ENCODE results near the gene MEIS3. TPM values are rescaled to one million over a fixed set of nuclear protein-coding genes. Genes with fewer than 3 reads are reported as not detected.

MEIS3 gene
- total and polyA plus RNA-seq, 7 donors: 0.92 to 19.4 (median 11.8) TPM

DNA sequence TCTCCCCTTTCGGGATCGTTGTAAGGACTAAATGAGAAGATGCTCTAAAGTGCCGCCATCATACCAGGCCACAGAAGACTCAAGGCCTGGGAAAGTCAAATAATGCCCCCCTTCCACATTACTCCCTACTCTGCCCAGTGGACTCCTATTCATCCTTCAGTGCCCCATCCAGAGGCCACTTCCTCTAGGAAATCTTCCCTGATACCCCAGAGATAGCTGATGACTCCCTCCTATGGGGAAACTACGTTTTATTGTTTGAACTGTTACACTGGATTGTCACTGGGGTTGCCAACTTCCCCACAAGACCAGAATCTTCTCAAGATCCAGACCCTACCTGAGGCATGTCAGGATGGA lies 14.2 kb downstream of the MEIS3 start:
- H3K4me1 ChIP-seq: no peaks in the 10 kb centered on the region
- H3K27me3 ChIP-seq: peaks cover 0 to 37% (median 20%) of the 10 kb centered on the region in 3 donors
- 80 to 86% methylated on average over 4 of the region's 4 CpGs for WGBS, 2 donors
- no peak overlapping the region for H3K4me3 ChIP-seq
- TF ChIP-seq CTCF (IDR thresholded peaks at IDR 0.05) (no peak), POLR2A (IDR thresholded peaks at IDR 0.05) (no peak), EP300 (IDR thresholded peaks at IDR 0.05) (no peak), POLR2AphosphoS5 (IDR thresholded peaks at IDR 0.05) (no peak)
- intact Hi-C loops (cut with DNase I): no loop called here
- H3K27ac ChIP-seq: no peak overlapping the region
- H3K36me3 ChIP-seq: no peaks in the 10 kb centered on the region
- DNase-seq: no peak
- no peaks in the 10 kb centered on the region for H3K9me3 ChIP-seq

DNA sequence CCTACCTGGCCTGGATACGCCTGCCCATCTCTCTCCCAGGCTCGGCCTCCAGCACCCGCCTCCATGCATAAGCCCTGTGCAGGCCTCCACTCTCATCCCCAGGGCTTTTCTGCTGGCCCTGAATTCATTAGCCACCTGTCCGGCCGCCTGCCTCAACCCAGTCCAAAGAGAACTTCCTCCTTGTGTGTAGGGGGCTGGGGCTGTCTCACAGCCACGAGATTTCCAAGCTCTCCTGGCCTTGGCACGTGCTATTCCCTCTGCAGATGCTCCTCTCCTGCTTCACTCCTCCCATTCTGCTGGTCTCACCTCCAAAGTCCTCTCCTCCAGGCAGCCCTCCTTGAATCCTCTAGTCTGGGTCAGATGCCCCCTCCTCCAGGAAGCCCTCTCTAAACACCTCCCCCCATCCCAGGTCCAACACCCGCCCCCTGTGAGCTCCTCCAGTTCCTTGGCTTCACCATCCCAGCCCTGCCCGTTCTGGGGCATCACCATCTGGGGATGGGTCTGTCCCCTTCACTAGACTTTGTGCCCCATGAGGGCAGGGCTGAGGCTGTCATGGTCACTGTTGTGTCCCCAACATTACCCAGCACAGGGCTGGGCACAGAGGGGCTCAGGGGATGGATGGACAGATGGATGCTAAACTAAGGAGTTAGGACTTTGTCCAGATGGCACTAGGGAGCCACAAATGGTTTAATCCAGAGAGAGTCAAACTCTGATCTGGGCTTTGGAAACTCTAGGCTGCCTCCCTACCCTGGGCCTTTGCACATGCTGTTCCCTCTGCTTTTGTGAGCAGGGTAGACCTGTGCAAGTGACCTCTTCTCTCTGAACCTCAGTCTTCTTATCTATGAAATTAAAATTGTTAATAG lies 14.8 kb downstream of the MEIS3 start:
- TF ChIP-seq CTCF (IDR thresholded peaks at IDR 0.05) (no peak), POLR2AphosphoS5 (IDR thresholded peaks at IDR 0.05) (no peak), EP300 (IDR thresholded peaks at IDR 0.05) (no peak)
- no peaks in the 10 kb centered on the region for H3K36me3 ChIP-seq
- WGBS, 2 donors: 55 to 67% methylated on average over 9 of the region's 9 CpGs
- H3K27me3 ChIP-seq: peaks cover 0 to 40% (median 20%) of the 10 kb centered on the region in 3 donors
- intact Hi-C loops (cut with DNase I): no loop called here
- DNase-seq: no peak
- no peaks in the 10 kb centered on the region for H3K9me3 ChIP-seq
- H3K27ac ChIP-seq: no peak overlapping the region
- no peak overlapping the region for H3K4me3 ChIP-seq
- H3K4me1 ChIP-seq: no peaks in the 10 kb centered on the region

GRCh38 chr19:47402504-47402903 lies 16.8 kb downstream of the MEIS3 start:
- intact Hi-C loops (cut with DNase I): no loop called here
- H3K36me3 ChIP-seq: no peaks in the 10 kb centered on the region
- 77 to 84% methylated on average over 16 of the region's 16 CpGs for WGBS, 2 donors
- no peaks in the 10 kb centered on the region for H3K4me1 ChIP-seq
- no peak for DNase-seq
- H3K27ac ChIP-seq: no peak overlapping the region
- no peak overlapping the region for H3K4me3 ChIP-seq
- peaks cover 0 to 50% (median 19%) of the 10 kb centered on the region in 3 donors for H3K27me3 ChIP-seq
- TF ChIP-seq EP300 (IDR thresholded peaks at IDR 0.05) (no peak), CTCF (IDR thresholded peaks at IDR 0.05) (no peak), POLR2A (IDR thresholded peaks at IDR 0.05) (no peak)
- H3K9me3 ChIP-seq: no peaks in the 10 kb centered on the region

- Histone ChIP-seq H3K4me1 (no peaks in the 10 kb centered on the region), H3K9me3 (no peaks in the 10 kb centered on the region), H3K27me3 (peaks cover 0 to 19% (median 0%) of the 10 kb centered on the region in 3 donors), H3K4me3 (no peak overlapping the region), H3K36me3 (no peaks in the 10 kb centered on the region), H3K27ac (no peak overlapping the region)
- intact Hi-C loops (cut with DNase I): no loop called here
- TF ChIP-seq POLR2AphosphoS5 (IDR thresholded peaks at IDR 0.05) (no peak), POLR2A (IDR thresholded peaks at IDR 0.05) (no peak), CTCF (IDR thresholded peaks at IDR 0.05) (no peak), EP300 (IDR thresholded peaks at IDR 0.05) (no peak)
- 47 to 52% methylated on average over 24 of the region's 24 CpGs for WGBS, 2 donors
- DNase-seq: no peak
These were observed 20.4 kb downstream of the MEIS3 start for GRCh38 chr19:47398707-47399597.
